K562 (cell line): ENCODE results near the gene PRDX2. TPM values are rescaled to one million over a fixed set of nuclear protein-coding genes. Genes with fewer than 3 reads are reported as not detected.

Source experiments
- ATAC-seq: fragments of 200-7000 bp; cut with Tn5 transposase; 3 replicates; pipeline ENCODE4 v1.9.1; 2020; ENCODE audit warnings: moderate library complexity
- BruUV-seq: library from RNA; stranded (reverse); fragments of 400-500 nt; replicated peaks from 2 replicates; lab custom pipeline; 2021; lab: Mats Ljungman, UMichigan
- CTCF ChIA-PET: fragments of 300-600 bp; formaldehyde crosslinking; extraction: SDS; loops from one replicate; lab custom pipeline; 2021; ENCODE audit warnings: low intra/inter-chr PET ratio; lab: Yijun Ruan, JAX
- POLR2A ChIA-PET: fragments of 300-600, 350-650 bp; sonication (Branson Sonifier 250); formaldehyde crosslinking; extraction: SDS; loops from one replicate; lab custom pipeline; 2021; ENCODE audit warnings: antibody characterized with exemption, inconsistent platforms; lab: Yijun Ruan, JAX
- DNase-seq, 4 experiments: peaks; one replicate each; pipeline versions ENCODE4 v3.0.0 to v3.0.0-alpha.2; 2011 to 2018; ENCODE audit warnings: low spot score in 3 of 4, mixed read lengths in 3 of 4; ENCODE audit errors: extremely low read depth in 1 of 4
- FAIRE-seq: peaks from 2 replicates; lab custom pipeline; 2011; peaks lifted over from hg19 to GRCh38; lab: Jason Lieb, UNC
- H2AFZ ChIP-seq: 2 replicates; pipeline ENCODE4 v1.6.0; 2011; ENCODE audit warnings: low read depth, low read length, control low read depth, inconsistent platforms
- H3K27ac ChIP-seq: fragments of 200-600 bp; 3 replicates; pipeline ENCODE4 v1.8.0; 2011; ENCODE audit warnings: low read depth, mild to moderate bottlenecking, control low read depth, inconsistent platforms, low read length, moderate library complexity, mixed read lengths; ENCODE audit errors: extremely low read depth
- H3K27me3 ChIP-seq, 2 experiments: fragments of 300-600 bp in 1 of 2; 2 replicates in 1 of 2; 3 replicates in 1 of 2; pipeline versions ENCODE4 v1.6.0 to v1.8.0; 2011; ENCODE audit warnings: inconsistent platforms in 2 of 2, low read length in 2 of 2, mild to moderate bottlenecking in 1 of 2, mixed read lengths in 1 of 2, moderate library complexity in 1 of 2; ENCODE audit not compliant: control insufficient read depth in 2 of 2, insufficient read depth in 2 of 2
- H3K36me3 ChIP-seq: fragments of 300-600 bp; 3 replicates; pipeline ENCODE4 v1.8.0; 2011; ENCODE audit warnings: mild to moderate bottlenecking, low read length, inconsistent platforms; ENCODE audit not compliant: control insufficient read depth, insufficient read depth
- H3K4me1 ChIP-seq, 2 experiments: fragments of 200-600 bp in 1 of 2; replicated peaks in 1 of 2; 2 replicates in 1 of 2; 3 replicates in 1 of 2; pipeline versions ENCODE4 v1.5.1 to v1.8.0; 2011; ENCODE audit warnings: inconsistent platforms in 2 of 2, low read length in 2 of 2, mild to moderate bottlenecking in 1 of 2, mixed read lengths in 1 of 2, moderate library complexity in 1 of 2; ENCODE audit not compliant: control insufficient read depth in 2 of 2, insufficient read depth in 2 of 2
- H3K4me2 ChIP-seq: 2 replicates; pipeline ENCODE4 v1.6.1; 2011; ENCODE audit warnings: low read length, control low read depth, inconsistent platforms, mixed read lengths; ENCODE audit not compliant: insufficient read depth
- H3K4me3 ChIP-seq: fragments of 200-600 bp; sonication (generic), shearing (Covaris generic); 2 replicates; pipeline ENCODE4 v1.5.1; 2016; ENCODE audit warnings: control low read depth, inconsistent platforms
- H3K79me2 ChIP-seq: fragments of 200-600 bp; 3 replicates; pipeline ENCODE4 v1.8.0; 2011; ENCODE audit warnings: low read length, inconsistent platforms; ENCODE audit not compliant: control insufficient read depth, insufficient read depth
- H3K9ac ChIP-seq, 2 experiments: 2 replicates each; pipeline versions ENCODE4 v1.6.0 to v1.6.1; 2011; ENCODE audit warnings: low read depth in 2 of 2, low read length in 2 of 2, control low read depth in 1 of 2, inconsistent platforms in 1 of 2, mild to moderate bottlenecking in 1 of 2, mixed read lengths in 1 of 2; ENCODE audit not compliant: insufficient read depth in 1 of 2
- H3K9me1 ChIP-seq: one replicate; pipeline ENCODE4 v1.6.0; 2011; ENCODE audit warnings: inconsistent platforms, mild to moderate bottlenecking, low read length, moderate library complexity; ENCODE audit not compliant: control insufficient read depth, insufficient read depth
- H3K9me3 ChIP-seq: replicated peaks from 2 replicates; pipeline ENCODE4 v1.5.1; 2011; ENCODE audit warnings: low read depth, low read length, inconsistent platforms; ENCODE audit not compliant: control insufficient read depth, insufficient read depth
- H4K20me1 ChIP-seq: replicated peaks from 2 replicates; pipeline ENCODE4 v1.6.1; 2011; ENCODE audit warnings: low read length, inconsistent platforms, mixed read lengths; ENCODE audit not compliant: control insufficient read depth, insufficient read depth
- ARHGAP35 ChIP-seq: fragments of 450-650 bp; IDR thresholded peaks from 2 replicates; pipeline ENCODE4 v1.6.1; 2018; ENCODE audit not compliant: partially characterized antibody
- ARID1B ChIP-seq: fragments of 450-650 bp; IDR thresholded peaks from 2 replicates; pipeline ENCODE4 v1.6.1; 2016; ENCODE audit warnings: antibody characterized with exemption, mild to moderate bottlenecking, inconsistent platforms
- ARID3A ChIP-seq: IDR thresholded peaks from 2 replicates; pipeline ENCODE4 v1.6.1; 2012; ENCODE audit warnings: low read depth, low read length, improper control_type of control experiment, borderline replicate concordance
- ELF1 ChIP-seq: fragments of 200-800 bp; sonication (Bioruptor generic); IDR thresholded peaks from 2 replicates; pipeline ENCODE4 v1.6.1; 2016; ENCODE audit warnings: missing genetic modification characterization, missing compliant biosample characterization
- ELF4 ChIP-seq: fragments of 450-650 bp; formaldehyde crosslinking; IDR thresholded peaks from 2 replicates; pipeline ENCODE4 v1.4.0; 2022; ENCODE audit warnings: missing genetic modification characterization
- HCFC1 ChIP-seq: IDR thresholded peaks from 2 replicates; pipeline ENCODE4 v1.6.1; 2012; ENCODE audit warnings: low read depth, low read length, improper control_type of control experiment
- MEF2A ChIP-seq: IDR thresholded peaks from 2 replicates; pipeline ENCODE4 v1.6.1; 2011; ENCODE audit warnings: low read depth, mild to moderate bottlenecking, low read length, moderate library complexity; ENCODE audit not compliant: control insufficient read depth
- MEIS2 ChIP-seq: fragments of 450-650 bp; IDR thresholded peaks from 2 replicates; pipeline ENCODE4 v1.6.1; 2014; ENCODE audit warnings: mild to moderate bottlenecking; ENCODE audit not compliant: partially characterized antibody
- POLR2B ChIP-seq: fragments of 450-650 bp; IDR thresholded peaks from 2 replicates; pipeline ENCODE4 v1.6.1; 2018; ENCODE audit warnings: low read depth; ENCODE audit not compliant: partially characterized antibody
- SAFB ChIP-seq: fragments of 200-400 bp; formaldehyde crosslinking; IDR thresholded peaks from 2 replicates; pipeline ENCODE4 v1.6.1; 2017; ENCODE audit warnings: low read depth, low read length, borderline replicate concordance
- SIN3B ChIP-seq: fragments of 450-650 bp; IDR thresholded peaks from 2 replicates; pipeline ENCODE4 v1.6.1; 2017; ENCODE audit warnings: low read depth, mild to moderate bottlenecking, moderate library complexity
- SNAPC5 ChIP-seq: fragments of 250-450 bp; sonication (Bioruptor Pico); IDR thresholded peaks from 2 replicates; pipeline ENCODE4 v1.8.0; 2021; ENCODE audit warnings: moderate library complexity, mild to moderate bottlenecking, inconsistent platforms
- SPI1 ChIP-seq: IDR thresholded peaks from 2 replicates; pipeline ENCODE4 v1.6.1; 2011; ENCODE audit warnings: low read depth, low read length, control low read depth, borderline replicate concordance
- SRSF3 ChIP-seq: fragments of 200-400 bp; formaldehyde crosslinking; IDR thresholded peaks from 2 replicates; pipeline ENCODE4 v1.6.1; 2016; ENCODE audit warnings: mild to moderate bottlenecking, low read length, moderate library complexity; ENCODE audit not compliant: insufficient read depth
- YBX1 ChIP-seq: fragments of 450-650 bp; IDR thresholded peaks from 2 replicates; pipeline ENCODE4 v1.7.1; 2016; ENCODE audit warnings: mild to moderate bottlenecking
- YY1 ChIP-seq, 3 experiments: IDR thresholded peaks; 2 replicates each; pipeline ENCODE4 v1.6.1; 2011; ENCODE audit warnings: low read length in 2 of 3, mild to moderate bottlenecking in 2 of 3, moderate library complexity in 2 of 3, borderline replicate concordance in 1 of 3, control low read depth in 1 of 3, low read depth in 1 of 3; ENCODE audit not compliant: insufficient read depth in 3 of 3, insufficient replicate concordance in 2 of 3, control insufficient read depth in 1 of 3, insufficient read length in 1 of 3; ENCODE audit errors: extremely low read depth in 1 of 3
- ZNF133 ChIP-seq: fragments of 250-450 bp; sonication (Bioruptor Pico); IDR thresholded peaks from 2 replicates; pipeline ENCODE4 v1.4.0; 2020; ENCODE audit warnings: mild to moderate bottlenecking
- ZNF354B ChIP-seq: fragments of 250-450 bp; sonication (Bioruptor Pico); IDR thresholded peaks from 2 replicates; pipeline ENCODE4 v1.4.0; 2020
- ZNF644 ChIP-seq: fragments of 200-800 bp; sonication (Bioruptor generic); IDR thresholded peaks from 2 replicates; pipeline ENCODE4 v1.6.1; 2016; ENCODE audit warnings: low read depth, missing genetic modification characterization, missing compliant biosample characterization
- ZNF76 ChIP-seq: fragments of 250-450 bp; sonication (Bioruptor Pico); IDR thresholded peaks from 2 replicates; pipeline ENCODE4 v1.4.0; 2020; ENCODE audit warnings: mild to moderate bottlenecking, moderate library complexity, borderline replicate concordance
- ZSCAN29 ChIP-seq: fragments of 450-650 bp; IDR thresholded peaks from 2 replicates; pipeline ENCODE4 v1.6.1; 2017
- WGBS: fragments of 100-300 bp; shearing (Covaris generic); methylation state at CpG from one replicate; pipeline ENCODE4 v1.1.6; 2016; ENCODE audit warnings: low coverage, mixed read lengths; ENCODE audit not compliant: insufficient coverage; ENCODE audit errors: missing lambda C conversion rate; 5-methylcytosine and 5-hydroxymethylcytosine counted together
- in situ Hi-C: fragments of 300-500 bp; cut with MboI; formaldehyde crosslinking; loops from 4 replicates; pipeline ENCODE4 v1.15.0; 2018; ENCODE audit warnings: inconsistent platforms, mixed read lengths
- intact Hi-C: fragments of 100-400 bp; cut with micrococcal nuclease; formaldehyde crosslinking; loops from 2 replicates; pipeline ENCODE4 v1.14.2; 2022
- polyA plus RNA-seq, 8 experiments: library from polyadenylated mRNA; depleted of rRNA in 4 of 8; stranded (reverse) in 5 of 8; unstranded in 3 of 8; fragments of >200 nt; fragmentation: Nextera tagmentation in 2 of 8; fragmentation: Illumina TruSeq in 1 of 8; extraction: Ambion mirVana in 2 of 8; extraction: Trizol in 1 of 8; gene quantifications; 2 replicates each; pipeline versions ENCODE4 v1.2.1 to v1.2.3, GENCODE V29; 2011 to 2014; ENCODE audit warnings: inconsistent platforms in 1 of 8, missing spikeins in 1 of 8
- total RNA-seq, 7 experiments: library from RNA; depleted of rRNA in 6 of 7; stranded (reverse); fragments of >200 nt in 6 of 7; fragmentation: Illumina TruSeq in 2 of 7; extraction: Trizol in 2 of 7; gene quantifications; 2 replicates each; pipeline versions ENCODE4 v1.2.1 to v1.2.3, GENCODE V29; 2011 to 2021; ENCODE audit warnings: low replicate concordance in 1 of 7

Gene PRDX2
- total and polyA plus RNA-seq, 9 of the 15 experiments (the other 6 are each of a cell fraction or from before 2014, with no cell fraction given) = 206 to 1,183 (median 415) TPM

GRCh38 chr19:12838182-12838885 lies 36.7 kb upstream of the PRDX2 start, which contains the start of gene MAST1:
Gene MAST1, plus strand, starts transcription at chr19:12838515. Its CDS starts 58 bp downstream, at chr19:12838573.
- ChIA-PET CTCF (interaction anchor here (0.6 to 0.7 kb wide), 2 partner anchors 63 to 100 kb away, joined by 3 read pairs; no protein-coding TSS in a partner anchor), POLR2A (interaction anchor here (0.5 kb wide), 1 partner anchor 12 kb away, joined by 3 read pairs; no protein-coding TSS in a partner anchor)
- peaks cover 45 to 66% of the 10 kb centered on the region in 2 experiments for H3K4me1 ChIP-seq
- no peak for FAIRE-seq
- no peaks in the 10 kb centered on the region for H3K9me1 ChIP-seq
- peak; percentile 79 to 88 (median 82) for DNase-seq
- peak within 1 kb of the TSS; percentile 82 for H3K4me2 ChIP-seq
- 2% methylated on average over 19 of the region's 69 CpGs for WGBS
- peak within 1 kb of the TSS; percentile 74 for H3K4me3 ChIP-seq
- BruUV-seq = no TSS peak
- H3K9ac ChIP-seq = peak within 1 kb of the TSS; percentile 54 to 90
- in situ Hi-C loops = no loop called here
- peaks cover 10% of the 10 kb centered on the region; the same call in 2 of the 3 replicates for H3K36me3 ChIP-seq
- H3K27ac ChIP-seq = peak within 1 kb of the TSS; percentile 67
- H4K20me1 ChIP-seq = peaks cover 12% of the 10 kb centered on the region; the same call in 1 of the 2 replicates
- H3K27me3 ChIP-seq = no peaks in the 10 kb centered on the region; a peak in 1 of 5 replicates
- peaks cover 20% of the 10 kb centered on the region for H3K79me2 ChIP-seq
- H3K9me3 ChIP-seq = no peaks in the 10 kb centered on the region
- peak within 1 kb of the TSS; percentile 90 for H2AFZ ChIP-seq
- ATAC-seq = peak; percentile 64
- intact Hi-C loops = loop anchor here (5.0 kb wide), 1 partner anchor 49 kb away; the partner anchor contains the start of gene KLF1
- TF ChIP-seq ARID1B (no peak), ARHGAP35 (no peak), ZSCAN29 (no peak), SIN3B (0 out of 2 replicates have a peak, but pooled peaks have one; percentile 40), ZNF354B (CRISPR knock-in tag) (no peak), ARID3A (no peak), SRSF3 (no peak), MEIS2 (peak; percentile 1), SAFB (no peak), ZNF133 (no peak), YBX1 (no peak), ELF4 (CRISPR knock-in tag) (no peak), POLR2B (no peak), SPI1 (no peak), YY1 (IDR thresholded peaks at IDR 0.05; ENCODE audit: borderline replicate concordance in 1 of 3, control insufficient read depth in 1 of 3, extremely low read depth in 1 of 3, insufficient read depth in 3 of 3, insufficient read length in 1 of 3, insufficient replicate concordance in 2 of 3, low read depth in 1 of 3, low read length in 2 of 3) (peak in 2 of 3 experiments; percentile 24 to 37), ZNF644 (no peak), HCFC1 (no peak), ELF1 (tag) (no peak), MEF2A (no peak), ZNF76 (CRISPR knock-in tag) (no peak), SNAPC5 (CRISPR knock-in tag) (no peak)
